HCT116 (cell line): ENCODE results near the gene PCTP.

Experiments used
- POLR2AphosphoS5 ChIP-seq: IDR thresholded peaks from 2 replicates; pipeline ENCODE4 v1.6.1; 2011; ENCODE audit warnings: mild to moderate bottlenecking, low read depth, low read length, moderate library complexity
- SIN3A ChIP-seq: IDR thresholded peaks from 2 replicates; pipeline ENCODE4 v1.6.1; 2012; ENCODE audit warnings: low read depth

GRCh38 chr17:55705847-55706246, 45.0 kb upstream of the PCTP start:
- TF ChIP-seq SIN3A = no peak
- TF ChIP-seq POLR2AphosphoS5 = no peak
